Activated T-cell treated with anti-CD3 and anti-CD28 coated beads, Interleukin-2, amount 50 U/mL, for 72 hours (primary cell): ENCODE data around the gene VMO1. TPM values are rescaled to one million over a fixed set of nuclear protein-coding genes. Genes with fewer than 3 reads are reported as not detected.
A peak's percentile ranks its signal among the peaks of the same experiment; 100 is the strongest.

Experiments used
- ATAC-seq, 2 donors: fragments of 150-1000 bp; cut with Tn5 transposase; replicated peaks in 1 of 2; 2 replicates each; pipeline ENCODE4 v1.10.0; 2021; ENCODE audit warnings: moderate library complexity in 2 of 2, mild to moderate bottlenecking in 1 of 2
- DNase-seq, 2 donors: peaks; one replicate each; pipeline ENCODE4 v3.0.0; 2021 to 2022; ENCODE audit warnings: mixed read lengths in 1 of 2
- H3K27ac Mint-ChIP-seq: one replicate; pipeline ENCODE4 v1.8.0; 2022; ENCODE audit warnings: mild to moderate bottlenecking, moderate library complexity, mixed read lengths
- H3K27me3 Mint-ChIP-seq: one replicate; pipeline ENCODE4 v1.8.0; 2022; ENCODE audit warnings: low read depth, mixed read lengths
- H3K36me3 Mint-ChIP-seq, 2 donors: one replicate each; pipeline ENCODE4 v1.8.0; 2022; ENCODE audit warnings: mixed read lengths in 2 of 2, mild to moderate bottlenecking in 1 of 2; ENCODE audit not compliant: insufficient read depth in 2 of 2
- H3K4me1 Mint-ChIP-seq: one replicate; pipeline ENCODE4 v1.8.0; 2022; ENCODE audit warnings: low read depth, mixed read lengths
- H3K4me3 Mint-ChIP-seq, 2 donors: one replicate each; pipeline ENCODE4 v1.8.0; 2022; ENCODE audit warnings: mild to moderate bottlenecking in 2 of 2, mixed read lengths in 2 of 2, moderate library complexity in 2 of 2
- H3K9me3 Mint-ChIP-seq, 2 donors: one replicate each; pipeline ENCODE4 v1.8.0; 2022; ENCODE audit warnings: mixed read lengths in 2 of 2
- total RNA-seq, 2 donors: library from RNA; stranded (reverse); gene quantifications; one replicate each; pipeline ENCODE4 v1.2.3, GENCODE V29; 2022

VMO1 gene
- total RNA-seq, 2 donors from 2014 or later = 0.46 to 1.1 TPM

- H3K9me3 Mint-ChIP-seq = no peaks in the 10 kb centered on the region
- no peak overlapping the region for H3K27ac Mint-ChIP-seq
- DNase-seq (no peak), ATAC-seq (no peak)
- H3K27me3 Mint-ChIP-seq = no peaks in the 10 kb centered on the region
- H3K36me3 Mint-ChIP-seq = no peaks in the 10 kb centered on the region
- no peak overlapping the region for H3K4me3 Mint-ChIP-seq
- peaks cover 3% of the 10 kb centered on the region for H3K4me1 Mint-ChIP-seq
Measured at GRCh38 chr17:4766723-4767122, 19.4 kb downstream of the VMO1 start.

- H3K36me3 Mint-ChIP-seq = no peaks in the 10 kb centered on the region
- no peak for DNase-seq
- no peaks in the 10 kb centered on the region for H3K27me3 Mint-ChIP-seq
- ATAC-seq = no peak
- H3K4me1 Mint-ChIP-seq = no peaks in the 10 kb centered on the region
- no peak overlapping the region for H3K4me3 Mint-ChIP-seq
- no peak overlapping the region for H3K27ac Mint-ChIP-seq
- no peaks in the 10 kb centered on the region for H3K9me3 Mint-ChIP-seq
Measured at GRCh38 chr17:4766201-4766600, 20.0 kb downstream of the VMO1 start.

GRCh38 chr17:4764595-4764994 is 21.6 kb downstream of the VMO1 start:
- Mint-ChIP-seq H3K9me3 (no peaks in the 10 kb centered on the region), H3K36me3 (no peaks in the 10 kb centered on the region), H3K27ac (no peak overlapping the region), H3K27me3 (no peaks in the 10 kb centered on the region), H3K4me1 (no peaks in the 10 kb centered on the region), H3K4me3 (no peak overlapping the region)
- ATAC-seq (no peak), DNase-seq (no peak)

GRCh38 chr17:4759776-4760236 is 26.4 kb downstream of the VMO1 start:
- Mint-ChIP-seq H3K9me3 (no peaks in the 10 kb centered on the region), H3K4me3 (no peak overlapping the region)

GRCh38 chr17:4753392-4753791 is 32.8 kb downstream of the VMO1 start:
- DNase-seq (no peak), ATAC-seq (no peak)
- no peak overlapping the region for H3K4me3 Mint-ChIP-seq
- H3K9me3 Mint-ChIP-seq = no peaks in the 10 kb centered on the region
- no peaks in the 10 kb centered on the region for H3K36me3 Mint-ChIP-seq
- peaks cover 25% of the 10 kb centered on the region for H3K27me3 Mint-ChIP-seq
- peaks cover 2% of the 10 kb centered on the region for H3K4me1 Mint-ChIP-seq
- H3K27ac Mint-ChIP-seq = no peak overlapping the region

More at GRCh38 chr17:4759776-4760236, 26.4 kb downstream of the VMO1 start:
- H3K27me3 Mint-ChIP-seq = peaks cover 7% of the 10 kb centered on the region
- H3K36me3 Mint-ChIP-seq = no peaks in the 10 kb centered on the region
- ATAC-seq (no peak), DNase-seq (no peak)
- no peaks in the 10 kb centered on the region for H3K4me1 Mint-ChIP-seq
- no peak overlapping the region for H3K27ac Mint-ChIP-seq

GRCh38 chr17:4751932-4752331 is 34.2 kb downstream of the VMO1 start:
- H3K9me3 Mint-ChIP-seq = no peaks in the 10 kb centered on the region
- H3K4me3 Mint-ChIP-seq = no peak overlapping the region
- H3K27ac Mint-ChIP-seq = no peak overlapping the region
- no peak for DNase-seq
- H3K4me1 Mint-ChIP-seq = peaks cover 12% of the 10 kb centered on the region
- H3K27me3 Mint-ChIP-seq = peaks cover 25% of the 10 kb centered on the region
- H3K36me3 Mint-ChIP-seq = no peaks in the 10 kb centered on the region
- ATAC-seq = no peak

- Mint-ChIP-seq H3K9me3 (no peaks in the 10 kb centered on the region), H3K36me3 (no peaks in the 10 kb centered on the region), H3K4me1 (peaks cover 18% of the 10 kb centered on the region), H3K27ac (no peak overlapping the region), H3K4me3 (no peak overlapping the region), H3K27me3 (peaks cover 25% of the 10 kb centered on the region)
- DNase-seq (no peak), ATAC-seq (no peak)
Measured at GRCh38 chr17:4750606-4751005, 35.6 kb downstream of the VMO1 start.

GRCh38 chr17:4748686-4749085 is 37.5 kb downstream of the VMO1 start:
- no peaks in the 10 kb centered on the region for H3K9me3 Mint-ChIP-seq
- H3K27ac Mint-ChIP-seq = no peak overlapping the region
- H3K27me3 Mint-ChIP-seq = peaks cover 11% of the 10 kb centered on the region
- no peak for ATAC-seq
- peak overlapping the region in 1 of 2 donors; percentile 78 for H3K4me3 Mint-ChIP-seq
- no peak for DNase-seq
- H3K4me1 Mint-ChIP-seq = peaks cover 18% of the 10 kb centered on the region
- H3K36me3 Mint-ChIP-seq = no peaks in the 10 kb centered on the region

- Mint-ChIP-seq H3K4me1 (peaks cover 18% of the 10 kb centered on the region), H3K27ac (peak overlapping the region; percentile 51), H3K9me3 (no peaks in the 10 kb centered on the region), H3K27me3 (peaks cover 8% of the 10 kb centered on the region), H3K36me3 (no peaks in the 10 kb centered on the region), H3K4me3 (peak overlapping the region; percentile 76 to 78)
- ATAC-seq = peak; percentile 81 to 93
- peak; percentile 30 to 40 for DNase-seq
Measured at GRCh38 chr17:4747847-4748246, 38.3 kb downstream of the VMO1 start.

GRCh38 chr17:4744999-4745969 is 40.9 kb downstream of the VMO1 start:
- no peaks in the 10 kb centered on the region for H3K9me3 Mint-ChIP-seq
- no peak for DNase-seq
- H3K27ac Mint-ChIP-seq = no peak overlapping the region
- H3K4me3 Mint-ChIP-seq = peak overlapping the region in 1 of 2 donors; percentile 22
- no peak for ATAC-seq
- H3K4me1 Mint-ChIP-seq = peaks cover 22% of the 10 kb centered on the region
- H3K27me3 Mint-ChIP-seq = peaks cover 23% of the 10 kb centered on the region
- H3K36me3 Mint-ChIP-seq = peaks cover 0 to under 1% of the 10 kb centered on the region in 2 donors

GRCh38 chr17:4743898-4744297 is 42.3 kb downstream of the VMO1 start:
- H3K27me3 Mint-ChIP-seq = peaks cover 22% of the 10 kb centered on the region
- DNase-seq = no peak
- no peak for ATAC-seq
- no peaks in the 10 kb centered on the region for H3K9me3 Mint-ChIP-seq
- H3K4me1 Mint-ChIP-seq = peaks cover 26% of the 10 kb centered on the region
- H3K36me3 Mint-ChIP-seq = peaks cover 0 to 1% of the 10 kb centered on the region in 2 donors
- no peak overlapping the region for H3K4me3 Mint-ChIP-seq
- H3K27ac Mint-ChIP-seq = no peak overlapping the region

- H3K27me3 Mint-ChIP-seq = peaks cover 29% of the 10 kb centered on the region
- H3K27ac Mint-ChIP-seq = no peak overlapping the region
- ATAC-seq (no peak), DNase-seq (no peak)
- no peak overlapping the region for H3K4me3 Mint-ChIP-seq
- H3K9me3 Mint-ChIP-seq = no peaks in the 10 kb centered on the region
- peaks cover 0 to 1% of the 10 kb centered on the region in 2 donors for H3K36me3 Mint-ChIP-seq
- H3K4me1 Mint-ChIP-seq = peaks cover 29% of the 10 kb centered on the region
Measured at GRCh38 chr17:4743216-4743615, 42.9 kb downstream of the VMO1 start.

GRCh38 chr17:4742629-4743028 is 43.5 kb downstream of the VMO1 start:
- Mint-ChIP-seq H3K4me1 (peaks cover 24% of the 10 kb centered on the region), H3K9me3 (no peaks in the 10 kb centered on the region), H3K27me3 (peaks cover 33% of the 10 kb centered on the region), H3K27ac (no peak overlapping the region), H3K4me3 (no peak overlapping the region), H3K36me3 (peaks cover 0 to 1% of the 10 kb centered on the region in 2 donors)
- DNase-seq = no peak
- no peak for ATAC-seq
